HepG2 (cell line): ENCODE results near the gene UGT1A7. TPM values are rescaled to one million over a fixed set of nuclear protein-coding genes. Genes with fewer than 3 reads are reported as not detected.
A peak's percentile ranks its signal among the peaks of the same experiment; 100 is the strongest.
"Not testable (repeated sequence)": the region's sequence is repeated elsewhere in the genome, so short reads cannot be mapped to it uniquely, and the experiment has no call there.

Experiments
- ATAC-seq: fragments of 200-7000 bp; cut with Tn5 transposase; 3 replicates; pipeline ENCODE4 v1.9.1; 2020; ENCODE audit warnings: mild to moderate bottlenecking, moderate library complexity
- BruUV-seq: library from RNA; stranded (reverse); fragments of 400-500 nt; replicated peaks from 2 replicates; lab custom pipeline; 2021; lab: Mats Ljungman, UMichigan
- CTCF ChIA-PET: fragments of 300-600 bp; formaldehyde crosslinking; extraction: SDS; loops from one replicate; lab custom pipeline; 2021; ENCODE audit warnings: low total read pairs, inconsistent platforms, low intra/inter-chr PET ratio; lab: Yijun Ruan, JAX
- POLR2A ChIA-PET: fragments of 350-600 bp; sonication (Branson Sonifier 250); formaldehyde crosslinking; loops from one replicate; lab custom pipeline; 2020; ENCODE audit warnings: antibody characterized with exemption, inconsistent platforms; lab: Yijun Ruan, JAX
- DNase-seq: peaks from one replicate; pipeline ENCODE4 v3.0.0-alpha.2; 2015; ENCODE audit warnings: low spot score
- FAIRE-seq: peaks from 3 replicates; lab custom pipeline; 2011; peaks lifted over from hg19 to GRCh38; lab: Jason Lieb, UNC
- H2AFZ ChIP-seq: one replicate; pipeline ENCODE4 v1.6.1; 2011; ENCODE audit warnings: low read length, inconsistent platforms
- H3K27ac ChIP-seq: fragments of 300-600 bp; 3 replicates; pipeline ENCODE4 v1.8.0; 2011; ENCODE audit warnings: mixed run types, mild to moderate bottlenecking, mixed read lengths, low read length, inconsistent platforms; ENCODE audit not compliant: insufficient read depth; ENCODE audit errors: extremely low read length
- H3K27me3 ChIP-seq, 2 experiments: fragments of 200-600 bp in 1 of 2; 2 replicates in 1 of 2; 3 replicates in 1 of 2; pipeline versions ENCODE4 v1.6.0 to v1.8.0; 2011; ENCODE audit warnings: low read length in 2 of 2, mild to moderate bottlenecking in 2 of 2, moderate library complexity in 2 of 2, inconsistent platforms in 1 of 2; ENCODE audit not compliant: insufficient read depth in 2 of 2, control insufficient read depth in 1 of 2
- H3K36me3 ChIP-seq, 2 experiments: fragments of 200-600 bp in 1 of 2; replicated peaks in 1 of 2; 2 replicates in 1 of 2; 3 replicates in 1 of 2; pipeline versions ENCODE4 v1.5.1 to v1.8.0; 2011; ENCODE audit warnings: low read length in 2 of 2, inconsistent platforms in 1 of 2; ENCODE audit not compliant: insufficient read depth in 2 of 2, control insufficient read depth in 1 of 2
- H3K4me1 ChIP-seq: 2 replicates; pipeline ENCODE4 v1.5.1; 2012; ENCODE audit warnings: low read length, inconsistent platforms; ENCODE audit not compliant: insufficient read depth
- H3K4me2 ChIP-seq: 2 replicates; pipeline ENCODE4 v1.6.0; 2011; ENCODE audit warnings: low read depth, low read length, inconsistent platforms
- H3K4me3 ChIP-seq, 3 experiments: fragments of 200-600 bp in 1 of 3; sonication (generic), shearing (Covaris generic) in 1 of 3; replicated peaks in 1 of 3; 2 replicates each; pipeline ENCODE4 v1.5.1; 2011 to 2016; ENCODE audit warnings: low read length in 3 of 3, inconsistent platforms in 2 of 3, low read depth in 2 of 3, mild to moderate bottlenecking in 2 of 3, control low read depth in 1 of 3, mixed read lengths in 1 of 3; ENCODE audit not compliant: insufficient read depth in 1 of 3
- H3K79me2 ChIP-seq: one replicate; pipeline ENCODE4 v1.6.1; 2011; ENCODE audit warnings: low read length, inconsistent platforms; ENCODE audit not compliant: insufficient read depth
- H3K9ac ChIP-seq: 2 replicates; pipeline ENCODE4 v1.6.0; 2011; ENCODE audit warnings: mild to moderate bottlenecking, low read depth, low read length, inconsistent platforms; ENCODE audit not compliant: insufficient read depth
- H3K9me3 ChIP-seq: 2 replicates; pipeline ENCODE4 v1.5.1; 2012; ENCODE audit warnings: mild to moderate bottlenecking, low read length
- H4K20me1 ChIP-seq: 2 replicates; pipeline ENCODE4 v1.6.0; 2011; ENCODE audit warnings: inconsistent platforms, mild to moderate bottlenecking, low read length, moderate library complexity; ENCODE audit not compliant: insufficient read depth
- DMAP1 ChIP-seq: IDR thresholded peaks from 2 replicates; pipeline ENCODE4 v1.6.1; 2016
- ELF4 ChIP-seq: sonication (generic); formaldehyde crosslinking; IDR thresholded peaks from 2 replicates; pipeline ENCODE4 v1.5.0; 2020; ENCODE audit warnings: missing genetic modification reagents, mild to moderate bottlenecking, moderate library complexity, borderline replicate concordance
- FOXC1 ChIP-seq: sonication (generic); formaldehyde crosslinking; IDR thresholded peaks from 2 replicates; pipeline ENCODE4 v1.8.0; 2022; ENCODE audit warnings: mild to moderate bottlenecking, missing genetic modification reagents, borderline replicate concordance
- JARID2 ChIP-seq: sonication (generic); formaldehyde crosslinking; IDR thresholded peaks from 2 replicates; pipeline ENCODE4 v1.8.1; 2023; ENCODE audit warnings: missing genetic modification reagents, inconsistent platforms; ENCODE audit not compliant: insufficient replicate concordance
- MED8 ChIP-seq: sonication (generic); formaldehyde crosslinking; IDR thresholded peaks from 2 replicates; pipeline ENCODE4 v1.8.1; 2023; ENCODE audit warnings: mild to moderate bottlenecking, missing genetic modification reagents; ENCODE audit not compliant: insufficient replicate concordance
- MIER3 ChIP-seq: IDR thresholded peaks from 2 replicates; pipeline ENCODE4 v1.6.1; 2016; ENCODE audit warnings: missing compliant biosample characterization, borderline replicate concordance
- SALL1 ChIP-seq: sonication (generic); formaldehyde crosslinking; IDR thresholded peaks from 2 replicates; pipeline ENCODE4 v1.8.0; 2022; ENCODE audit warnings: mild to moderate bottlenecking, missing genetic modification reagents
- SOX6 ChIP-seq, 2 experiments: fragments of 450-650 bp in 1 of 2; sonication (generic) in 1 of 2; formaldehyde crosslinking in 1 of 2; IDR thresholded peaks; 2 replicates each; pipeline versions ENCODE4 v1.4.0 to v1.6.1; 2017 to 2020; ENCODE audit warnings: antibody characterized with exemption in 1 of 2, mild to moderate bottlenecking in 1 of 2, missing genetic modification reagents in 1 of 2
- TBX2 ChIP-seq: sonication (generic); formaldehyde crosslinking; IDR thresholded peaks from 2 replicates; pipeline ENCODE4 v1.5.0; 2020; ENCODE audit warnings: missing genetic modification reagents, mild to moderate bottlenecking, borderline replicate concordance
- XRCC5 ChIP-seq: fragments of 200-400 bp; formaldehyde crosslinking; optimal IDR thresholded peaks from 2 replicates; pipeline ENCODE3; 2017; ENCODE audit warnings: mild to moderate bottlenecking, low read length
- ZNF350 ChIP-seq: sonication (generic); formaldehyde crosslinking; IDR thresholded peaks from 2 replicates; pipeline ENCODE4 v1.4.0; 2020; ENCODE audit warnings: mild to moderate bottlenecking, low read depth, missing genetic modification reagents, borderline replicate concordance
- ZNF850 ChIP-seq: sonication (generic); formaldehyde crosslinking; conservative IDR thresholded peaks from 2 replicates; pipeline ENCODE4 v1.9.0; 2021; ENCODE audit warnings: mild to moderate bottlenecking, missing genetic modification reagents
- WGBS: methylation state at CpG from one replicate; pipeline ENCODE4 v1.1.6; 2017; ENCODE audit warnings: low lambda C conversion rate; 5-methylcytosine and 5-hydroxymethylcytosine counted together
- in situ Hi-C: cut with HindIII; loops from 2 replicates; pipeline ENCODE4 v1.10.0; 2017; ENCODE audit warnings: low pct_unique_long_range_greater_than_20kb; ENCODE audit not compliant: extremely low pct_ligation_motif_present
- intact Hi-C: fragments of 100-400 bp; cut with micrococcal nuclease; formaldehyde crosslinking; loops from one replicate; pipeline ENCODE4 v1.10.0; 2022; ENCODE audit not compliant: unreplicated experiment
- polyA plus RNA-seq, 8 experiments: library from polyadenylated mRNA; depleted of rRNA in 3 of 8; stranded (reverse) in 7 of 8; unstranded in 1 of 8; fragments of >200 nt; fragmentation: Illumina TruSeq in 4 of 8; extraction: Trizol in 4 of 8; gene quantifications; 2 replicates each; pipeline versions ENCODE4 v1.2.1 to v1.2.3, GENCODE V29; 2011 to 2016; ENCODE audit warnings: low read depth in 4 of 8, missing spikeins in 1 of 8, mixed read lengths in 1 of 8; ENCODE audit not compliant: insufficient read depth in 1 of 8
- total RNA-seq, 5 experiments: library from RNA; depleted of rRNA; stranded (reverse); fragments of >200 nt; fragmentation: Illumina TruSeq; extraction: Trizol; gene quantifications; 2 replicates each; pipeline ENCODE4 v1.2.3, GENCODE V29; 2016; ENCODE audit warnings: low read depth in 1 of 5
- TF ChIP-seq, protein P1 (sequence below): sonication (generic); formaldehyde crosslinking; IDR thresholded peaks from 2 replicates; pipeline ENCODE4 v1.5.1; 2020; ENCODE audit warnings: mild to moderate bottlenecking, missing genetic modification reagents, moderate library complexity
- TF ChIP-seq, protein P2 (sequence below), 2 experiments: sonication (generic) in 1 of 2; formaldehyde crosslinking in 1 of 2; IDR thresholded peaks; 2 replicates each; pipeline versions ENCODE4 v1.5.1 to v1.6.1; 2011 to 2020; ENCODE audit warnings: borderline replicate concordance in 1 of 2, low read depth in 1 of 2, low read length in 1 of 2, mild to moderate bottlenecking in 1 of 2, missing genetic modification reagents in 1 of 2, moderate library complexity in 1 of 2

Gene UGT1A7
- total and polyA plus RNA-seq, 2 of the 13 experiments (the other 11 are each of a cell fraction or from before 2014, with no cell fraction given), result not detected

DNA sequence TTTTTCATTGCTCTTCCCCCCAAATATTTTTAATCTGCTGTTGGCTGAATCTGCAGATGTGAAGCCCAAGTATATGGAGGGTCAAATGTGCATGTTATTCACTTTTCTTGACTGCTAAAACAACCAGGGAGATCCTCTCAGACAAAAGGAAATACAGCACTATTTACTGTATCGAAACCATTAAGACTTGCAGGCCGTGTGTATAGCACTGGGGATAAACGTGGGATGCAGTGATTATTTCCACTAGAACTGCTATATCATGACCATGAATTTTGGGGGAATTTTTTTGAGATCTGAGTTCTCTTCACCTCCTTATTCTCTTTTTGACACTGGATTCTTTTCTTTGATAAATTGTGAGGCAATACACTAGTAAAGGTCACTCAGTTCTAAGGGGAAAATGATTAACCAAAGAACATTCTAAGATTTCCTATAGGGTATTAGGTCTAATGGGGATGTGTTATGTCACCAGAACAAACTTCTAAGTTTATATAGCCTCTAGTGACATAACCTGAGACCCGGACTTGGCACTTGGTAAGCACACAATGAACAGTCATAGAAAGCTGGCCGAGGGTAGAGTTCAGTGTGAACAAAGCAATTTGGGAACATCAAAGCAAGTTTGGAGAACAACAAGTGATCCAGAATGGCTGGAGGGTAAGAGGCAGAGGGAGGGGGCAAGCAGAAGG is 63.5 kb downstream of the UGT1A7 start (continued):
- TF ChIP-seq MIER3, result peak; percentile 95; the same call in 1 of the 2 replicates

DNA sequence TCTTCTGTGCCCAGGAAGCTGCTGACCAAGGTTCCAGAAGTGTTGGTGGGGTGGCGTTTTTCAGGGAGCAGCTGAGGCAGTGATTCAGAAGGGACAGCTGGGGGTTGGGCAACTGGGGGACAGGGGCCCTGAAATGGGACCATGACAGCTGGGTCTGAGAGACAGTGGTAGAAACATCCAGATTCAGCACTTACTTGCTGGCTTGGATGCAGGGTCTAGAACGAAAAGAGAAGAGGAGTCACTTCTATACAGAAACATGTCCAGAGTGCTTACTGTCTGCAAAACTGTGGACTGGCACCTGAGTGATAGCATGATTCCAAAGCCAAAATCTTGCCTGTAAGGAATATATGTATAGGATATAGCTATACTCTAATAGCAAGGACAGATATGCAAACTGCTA is 64.1 kb downstream of the UGT1A7 start:
- H3K4me3 ChIP-seq; H3K36me3 ChIP-seq; H3K9ac ChIP-seq; BruUV-seq; CTCF ChIA-PET; in situ Hi-C loops; H3K79me2 ChIP-seq; DNase-seq; intact Hi-C loops; H4K20me1 ChIP-seq; FAIRE-seq; H2AFZ ChIP-seq; TF ChIP-seq SOX6 (IDR thresholded peaks at IDR 0.05): not testable (repeated sequence)
- H3K4me1 ChIP-seq, result peaks cover 27% of the 10 kb centered on the region
- ATAC-seq, result peak; percentile 51
- 34% methylated on average over 2 of the region's 2 CpGs for WGBS
- H3K27ac ChIP-seq, result peak overlapping the region; percentile 57
- POLR2A ChIA-PET, result interaction anchor here (1.5 to 1.6 kb wide), 2 partner anchors 9 to 12 kb away, joined by 6 to 9 read pairs; no protein-coding TSS in a partner anchor
- peaks cover 15% of the 10 kb centered on the region for H3K9me3 ChIP-seq
- H3K27me3 ChIP-seq, result peaks cover 1 to 64% of the 10 kb centered on the region in 2 experiments; a peak in 4 of 5 replicates
- peak overlapping the region; percentile 54 for H3K4me2 ChIP-seq
- TF ChIP-seq ZNF850 (CRISPR knock-in tag) (0 out of 2 replicates have a peak, but pooled peaks have one; percentile 3), XRCC5 (peak; percentile 4), ZNF350 (0 out of 2 replicates have a peak, but pooled peaks have one; percentile 10), MED8 (peak; percentile 12), SALL1 (CRISPR knock-in tag) (peak; percentile 37; the same call in 1 of the 2 replicates), ELF4 (CRISPR knock-in tag) (0 out of 2 replicates have a peak, but pooled peaks have one; percentile 37), DMAP1 (CRISPR knock-in tag) (0 out of 2 replicates have a peak, but pooled peaks have one; percentile 3), SOX6 (CRISPR knock-in tag; IDR thresholded peaks at IDR 0.05) (0 out of 2 replicates have a peak, but pooled peaks have one; percentile 62), JARID2 (CRISPR knock-in tag) (peak; percentile 2), FOXC1 (CRISPR knock-in tag) (peak; percentile 6; the same call in 1 of the 2 replicates), TBX2 (CRISPR knock-in tag) (0 out of 2 replicates have a peak, but pooled peaks have one; percentile 4)
- TF ChIP-seq, protein P1, sequence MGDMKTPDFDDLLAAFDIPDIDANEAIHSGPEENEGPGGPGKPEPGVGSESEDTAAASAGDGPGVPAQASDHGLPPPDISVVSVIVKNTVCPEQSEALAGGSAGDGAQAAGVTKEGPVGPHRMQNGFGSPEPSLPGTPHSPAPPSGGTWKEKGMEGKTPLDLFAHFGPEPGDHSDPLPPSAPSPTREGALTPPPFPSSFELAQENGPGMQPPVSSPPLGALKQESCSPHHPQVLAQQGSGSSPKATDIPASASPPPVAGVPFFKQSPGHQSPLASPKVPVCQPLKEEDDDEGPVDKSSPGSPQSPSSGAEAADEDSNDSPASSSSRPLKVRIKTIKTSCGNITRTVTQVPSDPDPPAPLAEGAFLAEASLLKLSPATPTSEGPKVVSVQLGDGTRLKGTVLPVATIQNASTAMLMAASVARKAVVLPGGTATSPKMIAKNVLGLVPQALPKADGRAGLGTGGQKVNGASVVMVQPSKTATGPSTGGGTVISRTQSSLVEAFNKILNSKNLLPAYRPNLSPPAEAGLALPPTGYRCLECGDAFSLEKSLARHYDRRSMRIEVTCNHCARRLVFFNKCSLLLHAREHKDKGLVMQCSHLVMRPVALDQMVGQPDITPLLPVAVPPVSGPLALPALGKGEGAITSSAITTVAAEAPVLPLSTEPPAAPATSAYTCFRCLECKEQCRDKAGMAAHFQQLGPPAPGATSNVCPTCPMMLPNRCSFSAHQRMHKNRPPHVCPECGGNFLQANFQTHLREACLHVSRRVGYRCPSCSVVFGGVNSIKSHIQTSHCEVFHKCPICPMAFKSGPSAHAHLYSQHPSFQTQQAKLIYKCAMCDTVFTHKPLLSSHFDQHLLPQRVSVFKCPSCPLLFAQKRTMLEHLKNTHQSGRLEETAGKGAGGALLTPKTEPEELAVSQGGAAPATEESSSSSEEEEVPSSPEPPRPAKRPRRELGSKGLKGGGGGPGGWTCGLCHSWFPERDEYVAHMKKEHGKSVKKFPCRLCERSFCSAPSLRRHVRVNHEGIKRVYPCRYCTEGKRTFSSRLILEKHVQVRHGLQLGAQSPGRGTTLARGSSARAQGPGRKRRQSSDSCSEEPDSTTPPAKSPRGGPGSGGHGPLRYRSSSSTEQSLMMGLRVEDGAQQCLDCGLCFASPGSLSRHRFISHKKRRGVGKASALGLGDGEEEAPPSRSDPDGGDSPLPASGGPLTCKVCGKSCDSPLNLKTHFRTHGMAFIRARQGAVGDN (CRISPR knock-in tag), result 0 out of 2 replicates have a peak, but pooled peaks have one; percentile 11
- TF ChIP-seq, protein P2, sequence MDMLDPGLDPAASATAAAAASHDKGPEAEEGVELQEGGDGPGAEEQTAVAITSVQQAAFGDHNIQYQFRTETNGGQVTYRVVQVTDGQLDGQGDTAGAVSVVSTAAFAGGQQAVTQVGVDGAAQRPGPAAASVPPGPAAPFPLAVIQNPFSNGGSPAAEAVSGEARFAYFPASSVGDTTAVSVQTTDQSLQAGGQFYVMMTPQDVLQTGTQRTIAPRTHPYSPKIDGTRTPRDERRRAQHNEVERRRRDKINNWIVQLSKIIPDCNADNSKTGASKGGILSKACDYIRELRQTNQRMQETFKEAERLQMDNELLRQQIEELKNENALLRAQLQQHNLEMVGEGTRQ (IDR thresholded peaks at IDR 0.05; ENCODE audit: low read depth, low read length), result not testable (repeated sequence)
- TF ChIP-seq, protein P2 (CRISPR knock-in tag; IDR thresholded peaks at IDR 0.05; ENCODE audit: borderline replicate concordance), result peak; percentile 52; the same call in 1 of the 2 replicates
